Fibroblast of the conjunctiva (primary cell): Measurements from ENCODE around the gene SYT2.
"Not testable (repeated sequence)": the region's sequence is repeated elsewhere in the genome, so short reads cannot be mapped to it uniquely, and the experiment has no call there.

Experiments used
- DNase-seq: peaks from one replicate; pipeline ENCODE4 v3.0.0-alpha.2; 2010; ENCODE audit warnings: low read depth

Gene SYT2

DNA sequence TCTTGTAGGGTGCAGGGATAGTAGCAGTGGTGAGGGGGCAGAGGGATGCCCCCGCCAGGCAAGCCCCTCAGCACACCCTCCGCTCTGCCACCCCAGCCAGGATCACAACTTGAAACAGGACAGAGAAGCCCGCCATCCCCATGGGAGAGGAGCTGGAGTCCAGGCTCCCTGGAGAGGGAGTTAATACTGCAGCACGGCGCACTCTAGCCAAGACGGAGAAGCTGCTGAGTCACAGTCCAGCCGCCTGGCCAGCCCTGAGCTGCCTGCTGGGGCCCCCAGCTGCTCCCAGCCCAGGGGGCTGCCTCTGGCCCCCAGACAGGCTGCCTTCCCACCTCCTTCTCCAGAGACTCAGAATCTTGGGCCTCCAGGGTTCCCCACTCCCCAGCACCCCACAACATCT, 87.2 kb downstream of the SYT2 start:
- no peak for DNase-seq

DNA sequence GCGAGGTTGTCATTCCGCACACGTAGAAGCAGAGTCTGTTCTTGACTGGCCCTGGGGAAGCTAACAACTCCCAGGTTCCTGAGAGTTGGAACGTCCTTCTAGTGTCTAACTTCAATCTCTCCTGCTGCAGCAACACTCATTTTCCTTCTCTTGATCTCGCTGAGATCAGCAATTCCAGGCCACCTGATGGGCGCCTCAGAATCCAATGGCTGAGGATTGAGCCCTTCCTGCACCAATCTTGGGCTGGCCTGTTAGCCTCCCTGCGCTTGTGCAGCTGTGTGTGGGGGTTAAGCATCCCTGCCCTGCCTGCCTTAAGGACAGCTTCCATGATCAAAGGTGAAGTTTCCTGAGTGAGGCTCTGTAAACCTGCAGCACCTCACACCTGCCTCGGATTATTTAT, 87.9 kb downstream of the SYT2 start:
- no peak for DNase-seq

DNA sequence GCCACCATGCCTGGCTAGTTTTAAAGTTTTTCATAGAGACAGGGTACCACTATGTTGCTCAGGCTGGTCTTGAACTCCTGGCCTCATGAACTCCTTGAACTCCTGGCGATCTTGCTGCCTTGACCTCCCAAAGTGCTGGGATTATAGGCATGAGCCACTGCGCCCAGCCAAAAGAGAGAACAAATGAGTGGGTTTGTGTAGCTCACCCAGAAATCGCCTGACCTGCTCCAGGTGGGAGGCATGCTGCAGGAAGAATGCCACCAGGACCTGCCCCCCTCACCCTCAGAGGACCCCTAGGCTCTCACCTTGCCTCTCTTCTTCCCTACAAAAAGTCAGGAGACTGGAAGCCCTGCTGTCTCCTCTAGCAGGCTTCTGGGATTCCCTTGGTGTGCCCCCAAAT, 88.8 kb downstream of the SYT2 start:
- no peak for DNase-seq

DNA sequence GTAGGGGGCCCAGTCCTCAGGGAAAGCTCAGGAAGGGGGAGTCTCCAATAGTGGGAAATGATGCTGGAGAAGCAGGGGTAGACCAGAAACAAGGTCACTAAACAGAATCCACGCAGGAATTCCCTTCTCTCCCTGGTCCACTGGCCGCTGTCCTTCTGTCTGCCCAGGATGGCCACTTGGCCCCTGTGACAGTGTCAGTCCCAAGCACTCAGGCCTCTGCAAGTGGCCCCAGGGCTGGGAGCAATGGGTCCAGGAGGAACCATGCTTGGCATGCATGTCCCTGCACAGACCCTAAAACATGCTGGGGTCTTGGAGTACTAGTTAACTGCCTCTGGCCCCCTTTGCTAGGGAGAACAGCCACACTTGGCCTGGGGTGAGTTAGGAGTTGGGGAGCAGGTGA, 90.2 kb downstream of the SYT2 start:
- not testable (repeated sequence) for DNase-seq

DNA sequence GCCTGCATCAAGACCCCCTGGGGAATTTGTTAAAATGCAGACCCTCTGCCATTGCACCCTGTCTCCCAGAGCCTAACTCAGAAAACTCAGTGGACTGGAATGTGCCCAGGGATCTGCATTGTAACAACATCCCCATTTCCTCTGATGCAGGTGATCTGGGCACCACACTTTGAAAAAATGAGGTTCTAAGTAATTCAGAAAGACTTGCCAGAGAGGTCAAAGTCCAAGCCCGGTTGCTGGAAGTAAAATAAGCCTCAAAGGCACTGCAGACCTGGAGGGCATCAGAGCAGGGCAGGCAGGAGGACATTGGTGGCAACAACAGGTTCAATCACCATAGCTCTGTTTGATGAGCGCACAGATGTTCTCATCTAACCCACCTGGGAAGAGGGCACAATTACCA, 90.7 kb downstream of the SYT2 start:
- no peak for DNase-seq

DNA sequence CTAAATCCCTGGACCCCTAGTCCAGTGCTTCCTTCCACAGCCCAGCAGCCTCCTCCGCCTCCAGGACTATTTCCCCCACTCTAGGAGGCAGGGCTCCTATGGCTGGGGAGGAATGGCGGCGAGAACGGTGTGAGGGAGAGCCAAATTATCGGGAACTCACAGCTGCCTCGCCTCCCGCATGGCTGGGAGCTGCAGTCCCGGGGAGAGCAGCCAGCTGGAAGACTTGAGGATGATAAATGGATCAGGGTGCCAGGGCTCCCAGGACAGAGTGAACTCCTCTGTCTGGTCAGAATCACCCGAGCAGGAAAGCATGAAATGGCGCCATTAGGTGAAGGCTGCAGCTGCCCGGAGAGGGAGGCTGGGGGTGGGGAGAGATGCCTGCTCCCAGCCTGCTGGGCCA, 91.2 kb downstream of the SYT2 start:
- DNase-seq = not testable (repeated sequence)

DNA sequence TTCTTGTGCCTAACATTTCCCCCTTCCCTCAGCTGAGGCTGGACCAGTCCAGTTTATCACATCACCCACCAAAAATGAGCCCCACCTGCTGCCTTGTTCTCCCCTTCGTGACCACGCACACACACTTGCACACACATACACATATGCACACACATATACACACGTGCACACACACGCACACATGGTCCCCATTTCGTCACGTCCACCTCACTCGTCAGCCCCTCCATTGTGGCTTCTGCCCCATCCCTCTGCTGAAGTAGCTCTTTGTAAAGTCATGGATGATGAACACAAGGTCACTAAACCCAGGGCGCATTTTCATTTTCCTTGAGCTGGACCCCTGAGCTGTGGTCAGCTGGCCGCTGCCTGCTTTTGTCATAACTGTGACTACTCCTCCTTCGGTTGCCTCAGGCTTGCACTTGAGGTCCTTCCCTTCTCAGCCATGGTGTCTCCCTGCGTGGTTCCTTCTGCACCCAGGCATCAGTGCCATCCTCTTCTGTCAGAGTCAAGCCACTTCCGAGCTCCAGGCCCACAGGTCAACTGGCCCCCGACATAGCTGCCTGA, 93.8 kb downstream of the SYT2 start:
- DNase-seq = no peak

DNA sequence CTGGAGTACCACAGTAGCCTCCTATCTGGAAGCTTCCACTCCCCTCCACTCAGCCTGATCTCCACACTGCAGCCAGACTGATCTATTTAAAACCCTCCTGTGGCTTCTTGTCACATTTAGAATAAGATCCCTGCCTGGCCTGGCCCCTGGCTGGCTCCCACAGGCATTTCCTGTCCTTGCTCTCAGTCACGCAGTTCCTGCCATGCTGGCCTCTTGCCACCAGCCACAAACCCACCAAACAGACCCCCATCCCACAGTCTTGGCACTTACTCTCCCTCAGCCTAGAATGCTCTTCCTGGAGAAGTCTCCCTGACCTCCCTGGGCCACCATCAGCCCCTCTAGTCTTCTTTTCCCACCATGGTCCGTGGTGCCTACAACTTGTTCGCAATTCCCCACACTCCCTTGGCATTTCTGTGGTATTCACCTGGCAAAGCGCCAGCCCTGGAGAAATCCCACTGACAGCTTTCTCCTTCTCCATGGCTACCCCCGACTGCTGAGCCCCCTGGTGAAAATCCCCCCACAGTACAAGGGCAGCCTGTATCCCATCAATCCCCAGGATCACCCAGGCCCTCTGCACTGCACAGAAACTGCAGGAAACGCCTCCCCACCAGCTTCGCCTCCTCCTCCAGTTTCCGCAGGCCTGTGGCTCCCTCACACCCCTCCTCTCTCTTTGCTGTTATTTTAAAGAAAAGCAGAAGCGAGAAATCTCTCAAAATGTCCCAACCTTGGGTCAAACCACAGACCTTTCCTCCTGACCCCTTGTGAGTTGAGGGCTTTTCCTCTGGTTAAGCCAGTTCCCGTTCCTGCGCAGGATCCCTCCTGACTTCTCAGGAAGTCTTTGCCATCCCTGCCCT, 94.5 kb downstream of the SYT2 start:
- DNase-seq = no peak

DNA sequence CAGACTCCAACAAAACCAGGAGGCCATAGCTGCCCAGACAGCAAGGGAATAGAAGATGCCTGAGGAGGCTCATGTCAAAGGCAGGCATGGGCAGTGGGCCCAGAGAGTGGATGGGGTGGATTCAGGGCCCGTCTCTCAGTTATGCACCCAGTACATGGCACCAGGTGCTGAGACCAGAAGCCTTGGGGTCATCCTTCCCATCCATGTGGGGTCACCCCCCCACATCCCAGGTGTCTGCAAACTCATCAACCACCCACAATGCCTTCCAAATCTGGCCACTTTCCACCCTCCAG, 95.1 kb downstream of the SYT2 start:
- not testable (repeated sequence) for DNase-seq

DNA sequence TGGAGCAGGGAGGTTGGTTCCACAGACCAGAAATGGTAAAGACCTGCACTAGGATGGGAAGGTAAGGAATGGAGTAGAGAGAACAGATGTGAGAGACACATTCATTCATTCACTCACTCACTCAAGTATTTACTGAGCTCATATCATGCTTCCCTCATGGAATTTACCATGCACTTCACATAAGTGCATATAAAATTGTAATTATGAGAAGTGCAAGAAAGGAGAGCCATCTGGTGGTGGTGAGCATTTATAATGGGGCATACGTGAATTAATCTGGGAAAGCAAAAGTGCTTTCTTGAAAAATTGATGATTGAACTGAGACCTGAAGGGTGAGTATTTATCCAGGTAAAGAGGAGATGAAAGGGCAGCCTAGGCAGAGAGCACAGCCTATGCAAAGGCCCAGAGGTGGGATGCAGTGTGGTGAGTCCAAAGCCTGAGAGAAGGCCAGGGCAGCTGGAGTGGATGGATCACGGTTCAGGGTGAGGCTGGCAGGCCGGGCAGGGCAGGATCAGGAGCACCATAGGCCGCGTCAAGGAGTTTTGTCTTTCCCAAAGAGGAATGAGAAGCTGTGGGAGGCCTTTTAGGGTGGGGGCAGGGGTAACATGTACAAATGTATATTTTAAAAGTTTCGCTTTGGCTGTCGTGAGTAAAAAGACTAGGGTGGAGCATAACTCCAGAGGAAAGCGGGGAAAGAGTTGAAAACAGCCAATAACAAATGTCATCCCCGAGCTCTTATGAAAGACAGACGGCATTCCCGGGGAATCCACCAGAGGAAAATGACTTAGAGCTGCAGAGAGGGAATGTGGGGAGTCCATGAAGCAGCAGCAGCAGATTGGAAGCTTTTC, 95.7 kb downstream of the SYT2 start:
- not testable (repeated sequence) for DNase-seq

DNA sequence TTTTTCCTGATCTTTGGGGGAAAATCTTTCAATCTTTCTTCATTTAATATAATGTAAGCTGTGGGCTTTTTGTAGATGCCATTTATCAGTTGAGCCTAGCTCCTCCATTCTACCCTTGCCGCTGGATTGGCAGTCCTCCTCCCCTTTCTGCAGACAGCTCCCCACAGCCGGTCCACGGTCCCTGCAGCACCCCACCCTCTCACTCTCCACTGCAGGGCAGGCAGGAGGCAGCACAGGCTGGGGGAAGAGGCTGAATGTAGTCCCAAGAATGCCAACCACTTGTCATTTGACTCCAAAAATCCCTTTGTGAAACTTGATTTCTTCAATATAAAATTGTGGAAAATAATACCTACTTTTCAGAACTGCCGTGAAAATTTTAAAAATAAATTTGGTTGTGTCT, 96.7 kb downstream of the SYT2 start:
- DNase-seq = no peak

DNA sequence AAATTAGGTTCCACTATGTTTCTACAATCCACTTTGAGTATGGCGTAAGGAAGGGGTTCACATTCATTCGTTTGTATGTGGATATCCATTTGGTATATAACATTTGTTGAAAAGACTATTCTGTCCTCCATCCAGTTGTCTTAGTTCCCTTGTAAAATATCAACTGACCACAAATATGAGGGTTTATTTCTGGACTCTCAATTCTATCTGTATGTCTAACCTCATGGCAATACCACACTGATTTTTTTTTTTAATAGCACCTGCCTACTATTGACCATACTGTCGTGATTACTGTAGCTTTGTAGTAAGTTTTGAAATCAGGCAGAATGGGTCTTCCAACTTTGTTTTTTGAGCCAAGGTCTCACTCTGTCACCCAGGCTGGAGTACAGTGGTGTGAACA, 98.2 kb downstream of the SYT2 start:
- not testable (repeated sequence) for DNase-seq

DNA sequence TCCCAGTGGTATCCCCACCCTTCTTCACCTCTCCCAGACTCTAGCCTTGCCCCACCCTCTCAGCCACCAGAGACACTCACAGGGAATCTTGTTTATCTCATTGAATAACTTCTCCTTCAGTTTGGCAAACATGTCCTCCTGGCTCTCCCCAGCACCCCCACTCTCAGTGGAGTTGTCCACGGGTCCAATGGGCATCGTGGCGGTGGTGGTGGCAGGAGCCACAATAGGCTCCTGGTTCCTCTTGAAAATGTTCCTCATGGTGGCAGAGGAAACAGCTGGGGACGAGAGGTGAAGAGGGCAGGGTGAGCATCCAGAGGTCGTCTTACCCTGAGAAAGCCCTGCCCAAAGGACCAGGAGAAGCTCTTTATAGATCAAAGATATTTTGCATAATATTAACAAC, 104.7 kb downstream of the SYT2 start:
- DNase-seq = no peak

DNA sequence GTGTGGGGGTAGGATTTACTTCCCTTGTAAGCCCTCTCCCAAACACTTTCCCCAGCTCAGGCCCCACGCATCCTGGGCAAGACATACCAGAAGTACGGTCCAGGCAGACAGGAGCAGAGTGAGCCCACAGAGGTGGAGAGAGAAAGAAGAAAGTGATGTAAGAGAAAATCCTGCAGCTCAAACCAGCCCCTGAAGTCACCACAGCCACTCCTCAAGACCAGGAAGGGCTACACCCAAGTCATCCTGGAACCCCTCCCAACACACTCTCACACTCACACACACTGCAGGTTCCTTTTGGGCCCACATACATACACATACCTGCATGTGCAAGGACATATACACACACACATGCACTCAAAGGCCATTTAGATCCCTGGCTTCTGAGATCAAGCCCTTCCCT, 106.8 kb downstream of the SYT2 start:
- no peak for DNase-seq

DNA sequence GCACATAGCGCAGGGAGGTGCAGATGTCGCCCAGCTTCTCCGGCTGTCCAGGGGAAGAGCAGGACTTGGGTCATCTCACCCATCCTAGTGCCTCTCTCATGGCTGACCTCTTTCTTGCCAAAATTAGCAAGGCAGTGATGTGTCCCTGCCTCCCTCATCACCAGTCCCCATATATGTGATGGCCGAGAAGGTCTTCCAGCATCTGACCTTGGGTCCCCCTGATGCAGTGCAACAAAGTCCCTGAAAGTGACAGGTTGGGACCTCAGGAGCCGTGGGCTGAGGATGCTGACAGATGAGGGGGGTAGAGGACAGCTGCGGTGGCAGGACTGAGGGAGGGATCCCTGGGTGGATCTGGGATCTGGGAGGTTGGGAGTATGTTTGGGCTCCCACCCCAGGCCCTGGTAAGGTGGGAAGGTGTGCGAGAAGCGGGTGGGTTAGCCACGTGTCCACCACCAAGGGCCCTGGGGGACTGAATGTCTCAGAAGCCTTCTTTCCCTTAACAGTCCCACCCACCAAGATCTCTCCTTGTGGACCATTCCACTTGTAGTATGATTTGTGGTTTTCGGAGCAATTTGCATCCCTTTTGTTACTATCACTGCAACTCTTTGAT, 109.7 kb downstream of the SYT2 start:
- no peak for DNase-seq

DNA sequence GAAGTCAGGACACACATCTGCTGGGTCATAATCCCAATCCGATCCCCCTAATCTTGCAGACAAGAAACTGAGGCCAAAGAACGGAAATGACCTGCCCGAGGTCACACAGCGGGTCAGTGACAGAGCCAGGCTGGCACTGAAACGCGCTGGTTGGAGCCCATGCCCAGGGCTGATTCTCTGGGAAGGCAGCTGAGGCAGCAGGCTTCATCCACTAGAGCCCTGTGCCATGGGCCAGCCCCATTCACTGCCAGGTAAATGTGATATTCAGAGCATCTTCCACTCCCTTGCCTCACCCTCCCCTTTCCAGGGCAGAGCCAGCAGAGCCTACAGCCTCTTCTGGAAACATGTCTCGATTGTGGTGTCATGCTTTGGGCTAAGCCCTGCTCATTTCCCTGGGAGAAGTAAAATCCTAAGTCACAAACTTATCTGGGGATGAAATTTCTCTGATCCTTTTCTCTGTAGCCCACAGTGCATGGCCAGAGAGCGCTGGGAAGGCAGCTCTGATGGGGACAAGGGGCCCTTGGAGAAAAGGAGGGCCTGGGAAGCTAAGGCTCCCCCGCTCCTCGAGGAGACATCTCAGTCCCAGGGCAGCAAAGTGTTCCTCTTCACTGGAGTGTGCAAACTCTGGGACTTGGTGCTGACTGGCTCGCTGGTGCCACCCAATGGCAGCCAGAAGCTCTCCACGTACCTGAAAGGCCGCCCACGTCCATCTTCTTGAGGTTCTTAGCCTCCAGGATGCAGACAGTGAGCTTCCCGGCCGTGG, 110.4 kb downstream of the SYT2 start:
- peak; percentile 82 for DNase-seq

DNA sequence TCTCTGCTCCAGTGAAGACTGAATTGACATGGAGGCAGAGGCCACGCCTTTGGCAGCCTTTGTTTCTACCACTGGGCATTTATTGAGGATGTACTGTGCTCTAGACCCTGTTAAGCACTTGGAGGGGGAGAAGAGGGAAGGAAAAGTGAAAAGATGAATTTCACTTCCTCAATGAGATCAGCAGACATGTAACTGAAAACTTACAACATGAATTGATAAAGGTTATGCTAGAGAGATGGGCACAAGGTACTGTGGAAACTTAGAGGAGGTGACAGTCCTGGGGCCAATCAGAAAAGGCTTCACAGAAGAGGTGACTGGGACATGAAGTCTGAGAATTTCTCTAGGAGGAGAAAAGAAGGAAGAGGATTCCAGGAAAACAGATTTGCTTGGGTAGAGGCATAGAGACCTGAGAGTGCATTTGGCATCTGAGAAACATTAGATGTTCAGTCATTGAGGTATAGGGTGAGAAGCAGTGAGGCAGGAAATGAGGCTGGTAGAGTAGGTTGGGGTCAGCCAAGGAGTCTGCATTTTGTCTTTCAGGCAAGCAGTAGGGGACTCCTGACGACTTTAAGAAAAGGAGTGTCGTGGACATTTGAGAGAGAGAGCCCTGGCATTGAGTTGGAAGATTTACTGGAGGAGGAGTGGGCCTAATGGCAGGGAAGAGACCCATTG, 113.0 kb downstream of the SYT2 start:
- no peak for DNase-seq

DNA sequence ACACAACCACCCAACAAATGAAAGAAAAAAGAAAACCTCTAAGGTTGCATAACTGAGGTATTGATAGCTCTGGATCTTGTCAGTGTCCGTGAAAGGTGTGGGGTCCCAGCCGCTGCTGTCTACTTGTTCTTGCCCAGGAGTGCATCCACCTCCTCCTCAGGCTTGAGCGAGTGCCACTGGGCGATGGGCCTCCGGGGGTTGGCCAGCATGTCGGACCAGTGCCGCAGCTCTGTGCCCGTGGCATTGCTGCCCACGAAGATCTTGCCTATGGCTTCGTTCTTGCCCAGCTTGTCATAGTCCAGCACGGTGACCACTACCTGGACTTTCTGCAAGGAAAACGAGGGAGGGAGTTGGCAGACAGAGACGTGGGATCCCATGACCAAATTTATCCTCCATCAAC, 113.6 kb downstream of the SYT2 start:
- no peak for DNase-seq

DNA sequence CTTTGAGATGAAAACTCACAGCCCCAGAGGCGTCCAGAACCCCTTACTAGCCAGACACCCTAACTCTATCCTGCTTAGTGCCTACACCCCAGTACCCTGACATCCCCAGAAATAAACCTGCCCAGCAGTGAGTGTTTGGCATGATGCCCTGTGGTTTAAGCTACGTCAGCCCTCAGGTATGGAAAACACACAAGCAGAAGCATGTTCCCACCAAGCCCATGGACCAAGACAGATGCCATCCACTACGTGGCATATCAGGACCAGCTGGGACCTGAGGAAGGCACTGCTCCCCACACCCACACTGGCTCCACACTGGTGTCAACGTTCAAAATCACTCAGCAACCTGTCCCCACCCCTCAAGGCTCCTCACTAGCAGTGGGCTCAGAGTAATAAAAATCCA, 116.4 kb downstream of the SYT2 start:
- DNase-seq = no peak

DNA sequence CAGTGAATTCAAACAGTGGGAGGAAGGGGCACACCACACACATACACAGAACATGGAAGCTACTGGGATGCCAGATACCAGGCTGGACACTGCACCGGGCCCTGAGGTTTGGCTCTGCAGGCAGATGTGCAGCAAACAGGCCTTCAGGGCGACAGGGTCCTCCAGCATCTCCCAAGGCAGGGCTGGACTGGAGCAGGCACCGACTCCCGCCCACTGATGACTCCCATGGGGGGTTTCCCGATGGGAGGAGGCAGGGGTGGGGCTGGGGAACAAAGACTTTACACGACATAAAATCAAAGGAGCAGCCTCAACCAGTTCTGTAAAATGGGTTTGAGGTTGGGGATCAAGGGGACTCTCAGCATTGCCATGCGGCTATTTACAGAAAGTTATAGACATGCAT, 118.1 kb downstream of the SYT2 start:
- no peak for DNase-seq

DNA sequence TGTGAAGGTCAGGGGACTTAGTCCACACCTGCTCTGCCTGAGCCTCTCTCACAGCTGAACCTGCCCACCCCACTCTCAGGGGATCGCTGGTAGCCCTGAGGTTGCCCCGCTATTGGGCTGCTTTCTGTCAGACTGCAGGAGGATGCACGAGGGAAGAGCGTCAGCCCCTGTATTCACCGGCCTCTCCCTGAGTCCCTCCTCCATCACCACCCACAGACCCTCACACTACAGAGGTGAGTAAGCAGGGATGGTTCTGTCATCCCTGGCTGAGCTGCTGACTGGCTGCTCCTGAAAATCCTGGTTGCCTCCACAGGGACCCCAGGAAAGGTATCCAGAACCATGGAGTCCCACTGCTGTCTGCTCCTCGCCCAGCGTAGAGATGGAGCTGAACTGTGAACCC, 118.7 kb downstream of the SYT2 start:
- DNase-seq = no peak
